Measurements from ENCODE around the gene KRTAP1-4. TPM values are rescaled to one million over a fixed set of nuclear protein-coding genes. Genes with fewer than 3 reads are reported as not detected.
"Not testable (repeated sequence)": the region's sequence is repeated elsewhere in the genome, so short reads cannot be mapped to it uniquely, and the experiment has no call there.

The KRTAP1-4 gene
- total RNA-seq, 2 experiments from 2014 or later = not detected

GRCh38 chr17:41059276-41060051 is 29.5 kb upstream of the KRTAP1-4 start:
- H3K27ac Mint-ChIP-seq; H3K9me3 Mint-ChIP-seq; H3K4me1 Mint-ChIP-seq (ENCODE audit: low read depth); CTCF ChIA-PET; H3K4me3 Mint-ChIP-seq; intact Hi-C loops (cut with micrococcal nuclease); H3K36me3 Mint-ChIP-seq (ENCODE audit: low read depth); DNase-seq: not testable (repeated sequence)
- H3K27me3 Mint-ChIP-seq (ENCODE audit: low read depth) = peaks cover 28% of the 10 kb centered on the region

GRCh38 chr17:41058741-41059140 is 28.7 kb upstream of the KRTAP1-4 start:
- H3K9me3 Mint-ChIP-seq = no peaks in the 10 kb centered on the region
- no peaks in the 10 kb centered on the region for H3K4me1 Mint-ChIP-seq (ENCODE audit: low read depth)
- CTCF ChIA-PET = no interaction called here
- intact Hi-C loops (cut with micrococcal nuclease) = no loop called here
- peaks cover 28% of the 10 kb centered on the region for H3K27me3 Mint-ChIP-seq (ENCODE audit: low read depth)
- DNase-seq = no peak
- no peak overlapping the region for H3K27ac Mint-ChIP-seq
- H3K4me3 Mint-ChIP-seq = no peak overlapping the region
- H3K36me3 Mint-ChIP-seq (ENCODE audit: low read depth) = no peaks in the 10 kb centered on the region

DNA sequence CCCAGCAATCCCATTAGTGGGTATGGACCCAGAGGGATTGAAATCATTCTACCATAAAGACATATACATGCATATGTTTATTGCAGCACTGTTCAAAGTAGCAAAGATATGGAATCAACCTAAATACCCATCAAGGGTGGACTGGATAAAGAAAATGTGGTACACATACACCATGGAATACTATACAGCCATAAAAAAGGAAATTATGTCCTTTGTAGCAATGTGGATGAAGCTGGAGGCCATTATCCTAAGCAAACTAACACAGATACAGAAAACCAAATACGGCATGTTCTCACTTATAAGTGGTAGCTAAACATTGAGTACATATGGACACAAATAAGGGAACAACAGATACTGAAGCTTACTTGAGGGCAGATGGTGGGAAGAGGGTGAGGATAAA is 27.6 kb upstream of the KRTAP1-4 start:
- no peak for DNase-seq

GRCh38 chr17:41055130-41055529 is 25.1 kb upstream of the KRTAP1-4 start, which contains the start of gene KRTAP2-2:
Gene KRTAP2-2 (minus strand): TSS chr17:41055230. CDS start chr17:41055211, 19 bp downstream.
- DNase-seq; CTCF ChIA-PET; H3K27ac Mint-ChIP-seq; H3K9me3 Mint-ChIP-seq; H3K4me3 Mint-ChIP-seq; H3K36me3 Mint-ChIP-seq (ENCODE audit: low read depth); H3K4me1 Mint-ChIP-seq (ENCODE audit: low read depth); intact Hi-C loops (cut with micrococcal nuclease): not testable (repeated sequence)
- peaks cover 21% of the 10 kb centered on the region for H3K27me3 Mint-ChIP-seq (ENCODE audit: low read depth)

More for the DNA sequence above, 27.6 kb upstream of the KRTAP1-4 start:
- CTCF ChIA-PET = no interaction called here
- Mint-ChIP-seq H3K9me3 (no peaks in the 10 kb centered on the region), H3K4me1 (ENCODE audit: low read depth) (no peaks in the 10 kb centered on the region), H3K4me3 (no peak overlapping the region), H3K27me3 (ENCODE audit: low read depth) (peaks cover 30% of the 10 kb centered on the region), H3K27ac (no peak overlapping the region), H3K36me3 (ENCODE audit: low read depth) (no peaks in the 10 kb centered on the region)
- intact Hi-C loops (cut with micrococcal nuclease) = no loop called here

- H3K27me3 Mint-ChIP-seq (ENCODE audit: low read depth) = peaks cover 22% of the 10 kb centered on the region
- H3K36me3 Mint-ChIP-seq (ENCODE audit: low read depth); H3K9me3 Mint-ChIP-seq; H3K27ac Mint-ChIP-seq; H3K4me1 Mint-ChIP-seq (ENCODE audit: low read depth); CTCF ChIA-PET; DNase-seq; intact Hi-C loops (cut with micrococcal nuclease); H3K4me3 Mint-ChIP-seq: not testable (repeated sequence)
Measured at GRCh38 chr17:41054556-41054955, 24.6 kb upstream of the KRTAP1-4 start.

GRCh38 chr17:41054025-41054424 is 24.0 kb upstream of the KRTAP1-4 start:
- Mint-ChIP-seq H3K27me3 (ENCODE audit: low read depth) (peaks cover 18% of the 10 kb centered on the region), H3K4me1 (ENCODE audit: low read depth) (no peaks in the 10 kb centered on the region), H3K36me3 (ENCODE audit: low read depth) (no peaks in the 10 kb centered on the region), H3K27ac (no peak overlapping the region), H3K9me3 (no peaks in the 10 kb centered on the region), H3K4me3 (no peak overlapping the region)
- CTCF ChIA-PET = no interaction called here
- intact Hi-C loops (cut with micrococcal nuclease) = no loop called here
- DNase-seq = no peak

GRCh38 chr17:41052566-41052965 is 22.6 kb upstream of the KRTAP1-4 start:
- CTCF ChIA-PET = no interaction called here
- intact Hi-C loops (cut with micrococcal nuclease) = no loop called here
- Mint-ChIP-seq H3K36me3 (ENCODE audit: low read depth) (no peaks in the 10 kb centered on the region), H3K9me3 (no peaks in the 10 kb centered on the region), H3K4me3 (no peak overlapping the region), H3K4me1 (ENCODE audit: low read depth) (no peaks in the 10 kb centered on the region), H3K27me3 (ENCODE audit: low read depth) (peaks cover 20% of the 10 kb centered on the region), H3K27ac (no peak overlapping the region)
- DNase-seq = no peak

- CTCF ChIA-PET = no interaction called here
- no peak overlapping the region for H3K4me3 Mint-ChIP-seq
- H3K27me3 Mint-ChIP-seq (ENCODE audit: low read depth) = peaks cover 29% of the 10 kb centered on the region
- intact Hi-C loops (cut with micrococcal nuclease) = no loop called here
- H3K27ac Mint-ChIP-seq = no peak overlapping the region
- H3K9me3 Mint-ChIP-seq = no peaks in the 10 kb centered on the region
- peaks cover 1% of the 10 kb centered on the region for H3K4me1 Mint-ChIP-seq (ENCODE audit: low read depth)
- no peak for DNase-seq
- no peaks in the 10 kb centered on the region for H3K36me3 Mint-ChIP-seq (ENCODE audit: low read depth)
Measured at GRCh38 chr17:41049110-41049509, 19.1 kb upstream of the KRTAP1-4 start.

DNA sequence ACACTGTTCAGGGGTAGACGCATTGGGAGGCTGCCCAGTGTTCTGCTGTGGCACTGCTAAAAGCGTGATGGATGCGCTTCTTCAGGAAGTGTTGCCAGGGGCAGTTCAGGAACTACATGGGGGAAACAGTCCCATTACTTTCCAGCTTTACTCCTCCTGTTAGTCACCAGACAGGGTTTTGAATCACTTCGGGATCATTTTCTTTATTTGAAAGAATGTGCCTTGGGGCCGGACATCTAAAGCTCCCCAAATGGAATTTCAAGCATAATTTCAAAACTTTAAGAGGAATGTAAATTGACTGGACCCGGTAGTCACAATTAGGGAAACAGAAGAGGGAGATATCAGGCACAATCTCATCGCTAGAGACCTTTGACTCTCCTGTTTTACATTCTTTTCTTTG is 18.4 kb upstream of the KRTAP1-4 start:
- CTCF ChIA-PET = no interaction called here
- peaks cover 3% of the 10 kb centered on the region for H3K9me3 Mint-ChIP-seq
- no peak overlapping the region for H3K27ac Mint-ChIP-seq
- intact Hi-C loops (cut with micrococcal nuclease) = no loop called here
- H3K36me3 Mint-ChIP-seq (ENCODE audit: low read depth) = no peaks in the 10 kb centered on the region
- H3K27me3 Mint-ChIP-seq (ENCODE audit: low read depth) = peaks cover 29% of the 10 kb centered on the region
- peaks cover 4% of the 10 kb centered on the region for H3K4me1 Mint-ChIP-seq (ENCODE audit: low read depth)
- no peak overlapping the region for H3K4me3 Mint-ChIP-seq
- no peak for DNase-seq

DNA sequence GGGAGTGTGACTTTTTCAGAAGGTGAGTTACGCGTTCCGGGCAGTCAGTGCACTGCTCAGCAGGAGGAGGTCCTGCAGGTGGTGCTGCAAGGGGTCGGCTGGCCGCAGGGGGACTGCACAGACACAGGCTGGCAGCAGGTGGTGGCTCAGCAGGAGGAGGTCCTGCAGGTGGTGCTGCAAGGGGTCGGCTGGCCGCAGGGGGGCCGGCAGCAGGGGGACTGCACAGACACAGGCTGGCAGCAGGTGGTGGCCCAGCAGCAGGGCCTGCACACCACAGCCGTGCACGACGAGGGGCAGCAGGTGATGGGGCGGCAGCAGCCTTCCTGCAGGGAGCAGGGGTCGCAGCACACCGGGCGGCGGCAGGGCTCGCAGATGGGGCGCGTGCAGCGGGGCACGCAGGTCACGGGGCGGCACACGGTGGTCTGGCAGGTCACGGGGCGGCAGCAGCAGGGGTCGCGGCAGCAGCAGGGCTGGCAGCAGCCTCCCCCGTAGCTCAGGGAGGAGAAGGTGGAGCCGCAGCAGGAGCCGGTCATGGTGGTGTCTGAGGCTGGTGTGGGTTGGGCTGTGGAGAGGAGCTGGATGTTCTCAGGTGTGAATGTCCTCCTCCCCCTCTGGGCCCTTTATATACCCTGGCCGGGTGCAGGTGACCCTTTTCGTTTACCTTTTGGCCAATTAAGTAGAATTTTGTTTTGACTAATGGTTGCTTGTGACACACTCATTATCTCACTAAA is 16.9 kb upstream of the KRTAP1-4 start, which contains the start of gene KRTAP2-1:
Gene KRTAP2-1, minus strand, starts transcription at position 582 of the 731 bp plus-strand sequence. Its CDS starts 49 bp downstream, at position 533.
- H3K27me3 Mint-ChIP-seq (ENCODE audit: low read depth) = peaks cover 27% of the 10 kb centered on the region
- H3K9me3 Mint-ChIP-seq; H3K27ac Mint-ChIP-seq; intact Hi-C loops (cut with micrococcal nuclease); H3K36me3 Mint-ChIP-seq (ENCODE audit: low read depth); H3K4me1 Mint-ChIP-seq (ENCODE audit: low read depth); DNase-seq; H3K4me3 Mint-ChIP-seq: not testable (repeated sequence)
- CTCF ChIA-PET = interaction anchor here (0.6 kb wide), 1 partner anchor 60 kb away, joined by 3 read pairs; no protein-coding TSS in a partner anchor

DNA sequence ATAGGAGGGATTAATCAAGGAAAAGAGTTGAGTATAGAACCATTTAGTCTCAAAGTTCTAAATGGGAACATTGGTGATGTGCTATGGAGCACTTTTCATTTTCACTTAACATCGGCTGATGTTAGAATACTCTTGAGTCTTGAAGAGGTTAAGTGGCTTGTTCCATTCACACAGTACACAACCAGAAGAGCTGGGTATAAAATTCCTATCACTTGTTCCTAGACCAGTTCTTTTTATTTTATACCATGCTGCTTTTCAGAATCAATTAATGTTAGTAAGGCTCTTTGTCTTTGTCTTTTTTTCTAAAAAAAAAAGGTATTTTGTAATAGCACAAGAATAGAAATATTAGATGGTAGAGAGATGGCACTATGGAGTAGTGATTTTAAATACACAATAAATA is 13.0 kb upstream of the KRTAP1-4 start:
- Mint-ChIP-seq H3K27ac (no peak overlapping the region), H3K36me3 (ENCODE audit: low read depth) (no peaks in the 10 kb centered on the region), H3K4me3 (no peak overlapping the region), H3K4me1 (ENCODE audit: low read depth) (peaks cover 4% of the 10 kb centered on the region), H3K9me3 (peaks cover 8% of the 10 kb centered on the region), H3K27me3 (ENCODE audit: low read depth) (peaks cover 18% of the 10 kb centered on the region)
- intact Hi-C loops (cut with micrococcal nuclease) = no loop called here
- CTCF ChIA-PET = no interaction called here
- DNase-seq = no peak

DNA sequence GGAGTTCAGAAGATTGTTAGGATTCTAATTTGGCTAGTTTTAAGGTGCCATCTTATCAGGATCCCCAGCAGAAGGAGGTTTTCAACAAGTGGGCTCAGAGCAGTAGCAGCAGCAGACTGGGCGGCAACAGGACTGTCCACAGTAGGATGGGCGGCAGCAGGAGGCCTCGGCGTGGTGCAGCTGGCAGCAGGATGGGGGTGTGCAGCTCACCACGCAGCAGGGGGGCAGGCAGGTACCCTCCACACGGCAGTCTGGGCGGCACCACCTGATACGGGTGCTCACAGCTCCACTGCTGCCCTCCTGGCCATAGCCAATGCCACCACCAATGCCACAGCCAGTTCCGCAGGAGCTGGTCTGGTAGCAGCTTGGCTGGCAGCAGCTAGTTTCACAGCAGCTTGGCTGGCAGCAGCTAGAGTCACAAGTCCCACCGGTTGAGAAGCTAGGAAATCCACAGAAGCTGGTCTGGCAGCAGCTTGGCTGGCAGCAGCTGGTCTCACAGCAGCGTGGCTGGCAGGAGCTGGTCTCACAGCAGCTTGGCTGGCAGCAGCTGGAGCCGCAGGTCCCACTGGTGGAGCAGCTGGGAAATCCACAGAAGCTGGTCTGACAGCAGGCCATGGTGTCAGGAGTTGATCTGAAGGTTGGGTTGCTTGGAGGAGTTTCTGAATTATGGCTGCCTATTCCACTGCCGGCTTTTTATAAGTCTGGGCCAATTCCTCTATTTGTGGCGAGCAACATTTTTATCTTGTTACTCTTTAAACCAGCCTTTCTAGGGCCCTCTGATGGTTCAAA is 11.0 kb upstream of the KRTAP1-4 start, which contains the start of gene KRTAP1-1:
Gene KRTAP1-1, minus strand, starts transcription at position 668 of the 789 bp plus-strand sequence. Its CDS starts 53 bp downstream, at position 615.
- intact Hi-C loops (cut with micrococcal nuclease); DNase-seq; CTCF ChIA-PET; H3K27me3 Mint-ChIP-seq (ENCODE audit: low read depth); H3K36me3 Mint-ChIP-seq (ENCODE audit: low read depth); H3K27ac Mint-ChIP-seq; H3K9me3 Mint-ChIP-seq; H3K4me3 Mint-ChIP-seq; H3K4me1 Mint-ChIP-seq (ENCODE audit: low read depth): not testable (repeated sequence)
